ENCODE measurements around the gene RPS3.
A peak's percentile ranks its signal among the peaks of the same experiment; 100 is the strongest.

Gene RPS3

GRCh38 chr11:75429902-75430713, 30.8 kb downstream of the RPS3 start:
- no peak for TF ChIP-seq CTCF (IDR thresholded peaks at IDR 0.05; ENCODE audit: extremely low read depth, insufficient read depth, missing control alignments)
- in situ Hi-C loops (cut with MboI; ENCODE audit: low pct_unique_long_range_greater_than_20kb, low sequenced_read_pairs, unreplicated experiment), result no loop called here
- DNase-seq (ENCODE audit: low spot score), result peak; percentile 91

- no peak for TF ChIP-seq CTCF (IDR thresholded peaks at IDR 0.05; ENCODE audit: extremely low read depth, insufficient read depth, missing control alignments)
- no peak for DNase-seq (ENCODE audit: low spot score)
- in situ Hi-C loops (cut with MboI; ENCODE audit: low pct_unique_long_range_greater_than_20kb, low sequenced_read_pairs, unreplicated experiment), result no loop called here
These were observed 31.6 kb downstream of the RPS3 start for GRCh38 chr11:75430714-75431532.

- no peak for DNase-seq (ENCODE audit: low spot score)
- no peak for TF ChIP-seq CTCF (IDR thresholded peaks at IDR 0.05; ENCODE audit: extremely low read depth, insufficient read depth, missing control alignments)
- in situ Hi-C loops (cut with MboI; ENCODE audit: low pct_unique_long_range_greater_than_20kb, low sequenced_read_pairs, unreplicated experiment), result no loop called here
These were observed 32.5 kb downstream of the RPS3 start for GRCh38 chr11:75431533-75432525.

- in situ Hi-C loops (cut with MboI; ENCODE audit: low pct_unique_long_range_greater_than_20kb, low sequenced_read_pairs, unreplicated experiment), result no loop called here
- TF ChIP-seq CTCF (IDR thresholded peaks at IDR 0.05; ENCODE audit: extremely low read depth, insufficient read depth, missing control alignments), result no peak
- no peak for DNase-seq (ENCODE audit: low spot score)
These were observed 33.6 kb downstream of the RPS3 start, which contains the start of gene KLHL35 for GRCh38 chr11:75432911-75433321. TSS of gene KLHL35 (minus strand) at chr11:75433203. CDS start at chr11:75430629, 2,574 bp downstream.

- TF ChIP-seq CTCF (IDR thresholded peaks at IDR 0.05; ENCODE audit: extremely low read depth, insufficient read depth, missing control alignments), result no peak
- in situ Hi-C loops (cut with MboI; ENCODE audit: low pct_unique_long_range_greater_than_20kb, low sequenced_read_pairs, unreplicated experiment), result no loop called here
- DNase-seq (ENCODE audit: low spot score), result no peak
These were observed 34.1 kb downstream of the RPS3 start for GRCh38 chr11:75433443-75433842.

GRCh38 chr11:75434051-75434450, 34.7 kb downstream of the RPS3 start:
- in situ Hi-C loops (cut with MboI; ENCODE audit: low pct_unique_long_range_greater_than_20kb, low sequenced_read_pairs, unreplicated experiment), result no loop called here

More at GRCh38 chr11:75434051-75434450, 34.7 kb downstream of the RPS3 start:
- no peak for TF ChIP-seq CTCF (IDR thresholded peaks at IDR 0.05; ENCODE audit: extremely low read depth, insufficient read depth, missing control alignments)
- no peak for DNase-seq (ENCODE audit: low spot score)
